A673 (cell line): ENCODE data around the gene B3GALNT1. TPM values are rescaled to one million over a fixed set of nuclear protein-coding genes. Genes with fewer than 3 reads are reported as not detected.

Experiments used
- BruUV-seq: library from RNA; stranded (reverse); fragments of 400-500 nt; replicated peaks from 2 replicates; lab custom pipeline; 2021; lab: Mats Ljungman, UMichigan
- CTCF ChIA-PET: fragments of 300-600 bp; sonication (Branson Sonifier 250); formaldehyde crosslinking; loops from one replicate; lab custom pipeline; 2022; ENCODE audit warnings: antibody characterized with exemption; lab: Charles Lee
- POLR2A ChIA-PET: fragments of 300-600 bp; sonication (Branson Sonifier 250); formaldehyde crosslinking; loops from one replicate; lab custom pipeline; 2022; ENCODE audit warnings: antibody characterized with exemption; ENCODE audit not compliant: low non-redundant PET; lab: Charles Lee
- DNase-seq: peaks from one replicate; pipeline ENCODE4 v3.0.0-alpha.2; 2015; ENCODE audit warnings: low spot score
- H3K27ac ChIP-seq: fragments of 200-600 bp; sonication (generic); 2 replicates; pipeline ENCODE4 v1.5.1; 2016; ENCODE audit warnings: mixed run types, low read depth, mild to moderate bottlenecking, mixed read lengths, antibody characterized with exemption, low read length; ENCODE audit not compliant: poor library complexity, severe bottlenecking
- H3K27me3 ChIP-seq: fragments of 200-600 bp; sonication (generic); replicated peaks from 2 replicates; pipeline ENCODE4 v1.6.1; 2017; ENCODE audit warnings: mixed run types, low read depth, mild to moderate bottlenecking, mixed read lengths, antibody characterized with exemption, low read length; ENCODE audit not compliant: insufficient read depth, poor library complexity
- H3K36me3 ChIP-seq: fragments of 200-600 bp; sonication (generic); 2 replicates; pipeline ENCODE4 v1.6.1; 2016; ENCODE audit warnings: mixed run types, mild to moderate bottlenecking, mixed read lengths, antibody characterized with exemption, low read length; ENCODE audit not compliant: insufficient read depth, poor library complexity, severe bottlenecking
- H3K4me1 ChIP-seq: fragments of 200-600 bp; sonication (generic); 2 replicates; pipeline ENCODE4 v1.6.1; 2017; ENCODE audit warnings: mixed run types, mild to moderate bottlenecking, mixed read lengths, antibody characterized with exemption, low read length; ENCODE audit not compliant: insufficient read depth, poor library complexity, severe bottlenecking
- H3K4me3 ChIP-seq: fragments of 200-600 bp; sonication (generic); 2 replicates; pipeline ENCODE4 v1.5.1; 2016; ENCODE audit warnings: low read depth, mixed run types, mild to moderate bottlenecking, mixed read lengths, low read length; ENCODE audit not compliant: poor library complexity, severe bottlenecking
- H3K9me3 ChIP-seq: fragments of 200-600 bp; sonication (generic); 2 replicates; pipeline ENCODE4 v1.6.1; 2016; ENCODE audit warnings: mixed run types, low read depth, mild to moderate bottlenecking, mixed read lengths, antibody characterized with exemption, low read length; ENCODE audit not compliant: poor library complexity, severe bottlenecking
- CTCF ChIP-seq: fragments of 300-800, 200-600 bp; sonication (generic); conservative IDR thresholded peaks from 2 replicates; pipeline ENCODE4 v1.5.1; 2017; ENCODE audit warnings: low read depth, mild to moderate bottlenecking, antibody characterized with exemption, low read length, moderate library complexity, mixed read lengths
- EZH2 ChIP-seq: fragments of 200-600 bp; sonication (generic); IDR thresholded peaks from 2 replicates; pipeline ENCODE4 v1.6.1; 2017; ENCODE audit warnings: borderline replicate concordance, low read depth, mild to moderate bottlenecking, mixed read lengths, antibody characterized with exemption, low read length; ENCODE audit not compliant: poor library complexity, severe bottlenecking
- intact Hi-C: fragments of 100-400 bp; cut with micrococcal nuclease; formaldehyde crosslinking; loops from one replicate; pipeline ENCODE4 v1.10.0; 2022; ENCODE audit not compliant: unreplicated experiment
- total RNA-seq: library from RNA; stranded (reverse); gene quantifications from 2 replicates; pipeline ENCODE4 v1.2.3, GENCODE V29; 2021

Gene B3GALNT1
- total RNA-seq, 1 experiment from 2014 or later: 3.0 TPM

GRCh38 chr3:161084277-161084676, 20.9 kb downstream of the B3GALNT1 start:
- Histone ChIP-seq H3K4me1 (no peaks in the 10 kb centered on the region), H3K36me3 (no peaks in the 10 kb centered on the region), H3K27ac (no peak overlapping the region), H3K27me3 (no peaks in the 10 kb centered on the region), H3K4me3 (no peak overlapping the region), H3K9me3 (no peaks in the 10 kb centered on the region)
- POLR2A ChIA-PET: no interaction called here
- intact Hi-C loops: no loop called here
- CTCF ChIA-PET: no interaction called here
- DNase-seq: no peak
- TF ChIP-seq EZH2: no peak
- TF ChIP-seq CTCF: no peak
- no TSS peak for BruUV-seq

GRCh38 chr3:161083131-161083530, 22.0 kb downstream of the B3GALNT1 start:
- intact Hi-C loops: no loop called here
- CTCF ChIA-PET: interaction anchor here (0.7 kb wide), 1 partner anchor 401 kb away, joined by 4 read pairs; no protein-coding TSS in a partner anchor
- Histone ChIP-seq H3K4me3 (no peak overlapping the region), H3K4me1 (no peaks in the 10 kb centered on the region), H3K36me3 (no peaks in the 10 kb centered on the region), H3K9me3 (no peaks in the 10 kb centered on the region), H3K27ac (no peak overlapping the region), H3K27me3 (no peaks in the 10 kb centered on the region)
- no TSS peak for BruUV-seq
- POLR2A ChIA-PET: no interaction called here
- DNase-seq: no peak
- TF ChIP-seq EZH2: no peak
- no peak for TF ChIP-seq CTCF

- no peak for TF ChIP-seq CTCF
- TF ChIP-seq EZH2: no peak
- H3K27me3 ChIP-seq: no peaks in the 10 kb centered on the region
- H3K4me3 ChIP-seq: no peak overlapping the region
- intact Hi-C loops: no loop called here
- H3K27ac ChIP-seq: no peak overlapping the region
- ChIA-PET POLR2A (no interaction called here), CTCF (no interaction called here)
- DNase-seq: no peak
- H3K4me1 ChIP-seq: no peaks in the 10 kb centered on the region
- no peaks in the 10 kb centered on the region for H3K36me3 ChIP-seq
- no TSS peak for BruUV-seq
- no peaks in the 10 kb centered on the region for H3K9me3 ChIP-seq
Observed at GRCh38 chr3:161082063-161082462, 23.1 kb downstream of the B3GALNT1 start.
